Measurements from ENCODE around the gene HILPDA. TPM values are rescaled to one million over a fixed set of nuclear protein-coding genes. Genes with fewer than 3 reads are reported as not detected.

HILPDA gene
- total RNA-seq, 1 donor from 2014 or later = 41.1 TPM

- H3K36me3 ChIP-seq (ENCODE audit: control insufficient read depth, insufficient read depth, low read length) = no peaks in the 10 kb centered on the region
- no peaks in the 10 kb centered on the region for H3K27me3 ChIP-seq (ENCODE audit: control insufficient read depth, insufficient read depth, low read length)
- DNase-seq (ENCODE audit: low read depth) (peak; percentile 62), FAIRE-seq (no peak)
- TF ChIP-seq CTCF (IDR thresholded peaks at IDR 0.05; ENCODE audit: insufficient read depth, low read length, severe bottlenecking) = no peak
- H3K4me3 ChIP-seq (ENCODE audit: low read depth, low read length) = no peak overlapping the region
These were observed 20.4 kb upstream of the HILPDA start for GRCh38 chr7:128435327-128435686.

- H3K27me3 ChIP-seq (ENCODE audit: control insufficient read depth, insufficient read depth, low read length) = no peaks in the 10 kb centered on the region
- FAIRE-seq = no peak
- TF ChIP-seq CTCF (IDR thresholded peaks at IDR 0.05; ENCODE audit: insufficient read depth, low read length, severe bottlenecking) = no peak
These were observed 18.0 kb upstream of the HILPDA start for GRCh38 chr7:128437426-128438332.

GRCh38 chr7:128442356-128442755 is 13.3 kb upstream of the HILPDA start:
- TF ChIP-seq CTCF (IDR thresholded peaks at IDR 0.05; ENCODE audit: insufficient read depth, low read length, severe bottlenecking) = no peak
- Histone ChIP-seq H3K36me3 (ENCODE audit: control insufficient read depth, insufficient read depth, low read length) (no peaks in the 10 kb centered on the region), H3K4me3 (ENCODE audit: low read depth, low read length) (no peak overlapping the region), H3K27me3 (ENCODE audit: control insufficient read depth, insufficient read depth, low read length) (no peaks in the 10 kb centered on the region)
- FAIRE-seq = no peak
- DNase-seq (ENCODE audit: low read depth) = no peak

More at GRCh38 chr7:128437426-128438332, 18.0 kb upstream of the HILPDA start:
- no peak for DNase-seq (ENCODE audit: low read depth)
- Histone ChIP-seq H3K4me3 (ENCODE audit: low read depth, low read length) (no peak overlapping the region), H3K36me3 (ENCODE audit: control insufficient read depth, insufficient read depth, low read length) (no peaks in the 10 kb centered on the region)

- no peak for TF ChIP-seq CTCF (IDR thresholded peaks at IDR 0.05; ENCODE audit: insufficient read depth, low read length, severe bottlenecking)
- Histone ChIP-seq H3K27me3 (ENCODE audit: control insufficient read depth, insufficient read depth, low read length) (no peaks in the 10 kb centered on the region), H3K4me3 (ENCODE audit: low read depth, low read length) (no peak overlapping the region), H3K36me3 (ENCODE audit: control insufficient read depth, insufficient read depth, low read length) (no peaks in the 10 kb centered on the region)
- FAIRE-seq (no peak), DNase-seq (ENCODE audit: low read depth) (peak; percentile 55)
These were observed 11.7 kb upstream of the HILPDA start for GRCh38 chr7:128443831-128444600.

- no peak for TF ChIP-seq CTCF (IDR thresholded peaks at IDR 0.05; ENCODE audit: insufficient read depth, low read length, severe bottlenecking)
- no peaks in the 10 kb centered on the region for H3K27me3 ChIP-seq (ENCODE audit: control insufficient read depth, insufficient read depth, low read length)
- H3K4me3 ChIP-seq (ENCODE audit: low read depth, low read length) = no peak overlapping the region
- FAIRE-seq (no peak), DNase-seq (ENCODE audit: low read depth) (no peak)
- no peaks in the 10 kb centered on the region for H3K36me3 ChIP-seq (ENCODE audit: control insufficient read depth, insufficient read depth, low read length)
These were observed 9.4 kb upstream of the HILPDA start for GRCh38 chr7:128446306-128446705.
